ENCODE measurements around the gene MAGOH. TPM values are rescaled to one million over a fixed set of nuclear protein-coding genes. Genes with fewer than 3 reads are reported as not detected.

The MAGOH gene
- total and polyA plus RNA-seq, 2 donors (not counting 1 experiment from before 2014, with no cell fraction given): 10.8 to 45.6 TPM

GRCh38 chr1:53257454-53258081 is 19.2 kb upstream of the MAGOH start:
- 100% methylated on average over 2 of the region's 5 CpGs for WGBS (ENCODE audit: insufficient coverage)
- H3K27me3 Mint-ChIP-seq: no peaks in the 10 kb centered on the region
- CTCF ChIA-PET: interaction anchor here (0.9 kb wide), 1 partner anchor 9 kb away, joined by 4 read pairs; no protein-coding TSS in a partner anchor

More at GRCh38 chr1:53257454-53258081, 19.2 kb upstream of the MAGOH start:
- Histone ChIP-seq H3K4me1 (ENCODE audit: control insufficient read depth in 2 of 2, insufficient read depth in 2 of 2, low read length in 2 of 2) (peaks cover 5 to 15% of the 10 kb centered on the region in 2 donors), H3K79me2 (ENCODE audit: control insufficient read depth, insufficient read depth, low read length) (no peaks in the 10 kb centered on the region), H3K36me3 (replicated peaks in 1 of 2; ENCODE audit: control extremely low read depth in 1 of 2, control insufficient read depth in 1 of 2, extremely low read depth in 1 of 2, insufficient read depth in 2 of 2, low read length in 1 of 2) (peaks cover 0 to 3% of the 10 kb centered on the region in 2 experiments), H2AFZ (ENCODE audit: insufficient read depth, low read depth, low read length, poor library complexity, severe bottlenecking) (no peak overlapping the region), H3K4me2 (replicated peaks; ENCODE audit: low read depth, low read length, poor library complexity, severe bottlenecking) (no peak overlapping the region), H4K20me1 (ENCODE audit: control insufficient read depth, insufficient read depth, low read length, poor library complexity, severe bottlenecking) (no peaks in the 10 kb centered on the region), H3K9ac (ENCODE audit: low read length) (no peak overlapping the region), H3K27ac (ENCODE audit: low read length in 2 of 2) (no peak overlapping the region), H3K9me3 (ENCODE audit: control extremely low read depth in 1 of 3, control insufficient read depth in 2 of 3, insufficient read depth in 1 of 3, low read length in 2 of 3) (no peaks in the 10 kb centered on the region), H3K4me3 (ENCODE audit: control extremely low read depth in 1 of 5, extremely low read depth in 1 of 5, insufficient read depth in 1 of 5, low read depth in 2 of 5, low read length in 4 of 5) (no peak overlapping the region), H3K27me3 (replicated peaks in 1 of 4; ENCODE audit: control extremely low read depth in 1 of 4, control insufficient read depth in 3 of 4, insufficient read depth in 4 of 4, low read length in 3 of 4) (no peaks in the 10 kb centered on the region)
- no peaks in the 10 kb centered on the region for H3K9me3 Mint-ChIP-seq (ENCODE audit: insufficient read depth)
- TF ChIP-seq CTCF (IDR thresholded peaks at IDR 0.05) (no peak), EZH2 (IDR thresholded peaks at IDR 0.05; ENCODE audit: borderline replicate concordance, insufficient read depth, low read depth, low read length, poor library complexity, severe bottlenecking) (no peak)
- H3K4me1 Mint-ChIP-seq: peaks cover 11% of the 10 kb centered on the region
- ATAC-seq (ENCODE audit: low read depth) (no peak), DNase-seq (no peak)
- H3K27ac Mint-ChIP-seq: no peak overlapping the region
- no peak overlapping the region for H3K4me3 Mint-ChIP-seq
- intact Hi-C loops (cut with micrococcal nuclease): no loop called here
- POLR2A ChIA-PET: no interaction called here
